ENCODE data around the gene CDCA7.

- no peak for TF ChIP-seq CTCF (conservative IDR thresholded peaks at IDR 0.05; ENCODE audit: low read depth, low read length)
- no peak for TF ChIP-seq EZH2 (IDR thresholded peaks at IDR 0.05; ENCODE audit: borderline replicate concordance, low read depth, low read length, poor library complexity, severe bottlenecking)
These were observed 20.0 kb downstream of the CDCA7 start for GRCh38 chr2:173374634-173375033.
